Measurements from ENCODE around the gene LGMN.

The LGMN gene

GRCh38 chr14:92704821-92705220, 43.6 kb downstream of the LGMN start (continued):
- TF ChIP-seq ZNF121 (tag by site-specific recombination; IDR thresholded peaks at IDR 0.05) = no peak
- no peak for TF ChIP-seq ZNF311 (tag by site-specific recombination; IDR thresholded peaks at IDR 0.05; ENCODE audit: borderline replicate concordance)

- Histone ChIP-seq H3K36me3 (ENCODE audit: control insufficient read depth in 2 of 2, insufficient read depth in 1 of 2, low read length in 2 of 2) (peaks cover 0 to 35% of the 10 kb centered on the region in 2 experiments; a peak in 2 of 3 replicates), H3K9me3 (ENCODE audit: control insufficient read depth, insufficient read depth, low read depth, low read length) (no peaks in the 10 kb centered on the region), H3K27ac (ENCODE audit: extremely low read depth, low read depth, low read length) (no peak overlapping the region), H3K4me1 (ENCODE audit: control insufficient read depth, insufficient read depth, low read length) (no peaks in the 10 kb centered on the region), H3K4me3 (ENCODE audit: low read depth, low read length) (no peak overlapping the region)
- CTCF ChIA-PET = interaction anchor here (0.7 to 0.9 kb wide), 2 partner anchors 14 to 18 kb away, joined by 3 read pairs; no protein-coding TSS in a partner anchor
- no peak for TF ChIP-seq ZNF449 (tag by site-specific recombination; IDR thresholded peaks at IDR 0.05)
- TF ChIP-seq MZF1 (tag by site-specific recombination; IDR thresholded peaks at IDR 0.05; ENCODE audit: borderline replicate concordance) = no peak
- no peak for TF ChIP-seq ZNF654 (tag by site-specific recombination; IDR thresholded peaks at IDR 0.05; ENCODE audit: low read depth)
- no peak for TF ChIP-seq ZNF23 (tag by site-specific recombination; IDR thresholded peaks at IDR 0.05; ENCODE audit: borderline replicate concordance)
- no peak for TF ChIP-seq ZSCAN23 (tag by site-specific recombination; IDR thresholded peaks at IDR 0.05)
- TF ChIP-seq ZNF707 (tag by site-specific recombination; IDR thresholded peaks at IDR 0.05) = no peak
- no peak for TF ChIP-seq ZNF777 (tag by site-specific recombination; IDR thresholded peaks at IDR 0.05; ENCODE audit: borderline replicate concordance)
- no peak for TF ChIP-seq ZNF214 (tag by site-specific recombination; IDR thresholded peaks at IDR 0.05; ENCODE audit: borderline replicate concordance)
- no peak for TF ChIP-seq YY1 (tag by site-specific recombination; IDR thresholded peaks at IDR 0.05)
- no peak for TF ChIP-seq ZNF266 (tag by site-specific recombination; IDR thresholded peaks at IDR 0.05; ENCODE audit: low read depth)
- no peak for TF ChIP-seq ZNF24 (tag by site-specific recombination; IDR thresholded peaks at IDR 0.05)
- TF ChIP-seq, protein P1, sequence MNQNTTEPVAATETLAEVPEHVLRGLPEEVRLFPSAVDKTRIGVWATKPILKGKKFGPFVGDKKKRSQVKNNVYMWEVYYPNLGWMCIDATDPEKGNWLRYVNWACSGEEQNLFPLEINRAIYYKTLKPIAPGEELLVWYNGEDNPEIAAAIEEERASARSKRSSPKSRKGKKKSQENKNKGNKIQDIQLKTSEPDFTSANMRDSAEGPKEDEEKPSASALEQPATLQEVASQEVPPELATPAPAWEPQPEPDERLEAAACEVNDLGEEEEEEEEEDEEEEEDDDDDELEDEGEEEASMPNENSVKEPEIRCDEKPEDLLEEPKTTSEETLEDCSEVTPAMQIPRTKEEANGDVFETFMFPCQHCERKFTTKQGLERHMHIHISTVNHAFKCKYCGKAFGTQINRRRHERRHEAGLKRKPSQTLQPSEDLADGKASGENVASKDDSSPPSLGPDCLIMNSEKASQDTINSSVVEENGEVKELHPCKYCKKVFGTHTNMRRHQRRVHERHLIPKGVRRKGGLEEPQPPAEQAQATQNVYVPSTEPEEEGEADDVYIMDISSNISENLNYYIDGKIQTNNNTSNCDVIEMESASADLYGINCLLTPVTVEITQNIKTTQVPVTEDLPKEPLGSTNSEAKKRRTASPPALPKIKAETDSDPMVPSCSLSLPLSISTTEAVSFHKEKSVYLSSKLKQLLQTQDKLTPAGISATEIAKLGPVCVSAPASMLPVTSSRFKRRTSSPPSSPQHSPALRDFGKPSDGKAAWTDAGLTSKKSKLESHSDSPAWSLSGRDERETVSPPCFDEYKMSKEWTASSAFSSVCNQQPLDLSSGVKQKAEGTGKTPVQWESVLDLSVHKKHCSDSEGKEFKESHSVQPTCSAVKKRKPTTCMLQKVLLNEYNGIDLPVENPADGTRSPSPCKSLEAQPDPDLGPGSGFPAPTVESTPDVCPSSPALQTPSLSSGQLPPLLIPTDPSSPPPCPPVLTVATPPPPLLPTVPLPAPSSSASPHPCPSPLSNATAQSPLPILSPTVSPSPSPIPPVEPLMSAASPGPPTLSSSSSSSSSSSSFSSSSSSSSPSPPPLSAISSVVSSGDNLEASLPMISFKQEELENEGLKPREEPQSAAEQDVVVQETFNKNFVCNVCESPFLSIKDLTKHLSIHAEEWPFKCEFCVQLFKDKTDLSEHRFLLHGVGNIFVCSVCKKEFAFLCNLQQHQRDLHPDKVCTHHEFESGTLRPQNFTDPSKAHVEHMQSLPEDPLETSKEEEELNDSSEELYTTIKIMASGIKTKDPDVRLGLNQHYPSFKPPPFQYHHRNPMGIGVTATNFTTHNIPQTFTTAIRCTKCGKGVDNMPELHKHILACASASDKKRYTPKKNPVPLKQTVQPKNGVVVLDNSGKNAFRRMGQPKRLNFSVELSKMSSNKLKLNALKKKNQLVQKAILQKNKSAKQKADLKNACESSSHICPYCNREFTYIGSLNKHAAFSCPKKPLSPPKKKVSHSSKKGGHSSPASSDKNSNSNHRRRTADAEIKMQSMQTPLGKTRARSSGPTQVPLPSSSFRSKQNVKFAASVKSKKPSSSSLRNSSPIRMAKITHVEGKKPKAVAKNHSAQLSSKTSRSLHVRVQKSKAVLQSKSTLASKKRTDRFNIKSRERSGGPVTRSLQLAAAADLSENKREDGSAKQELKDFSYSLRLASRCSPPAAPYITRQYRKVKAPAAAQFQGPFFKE (tag by site-specific recombination; IDR thresholded peaks at IDR 0.05; ENCODE audit: borderline replicate concordance) = no peak
- no peak for TF ChIP-seq ZNF621 (tag by site-specific recombination; IDR thresholded peaks at IDR 0.05)
- no peak for TF ChIP-seq ZNF114 (tag by site-specific recombination; IDR thresholded peaks at IDR 0.05)
- TF ChIP-seq SP7 (tag by site-specific recombination; IDR thresholded peaks at IDR 0.05) = no peak
- no peak for TF ChIP-seq ZFHX2 (tag by site-specific recombination; conservative IDR thresholded peaks at IDR 0.05)
- TF ChIP-seq ZNF843 (tag by site-specific recombination; IDR thresholded peaks at IDR 0.05) = no peak
- POLR2A ChIA-PET = interaction anchor here (1.6 kb wide), 1 partner anchor 44 kb away, joined by 3 read pairs; the partner anchor contains the start of gene LGMN
Observed at GRCh38 chr14:92704036-92704804, 44.2 kb downstream of the LGMN start.

Data from HEK293 (cell line).